ENCODE measurements around the gene CNGB1.
"Not testable (repeated sequence)": the region's sequence is repeated elsewhere in the genome, so short reads cannot be mapped to it uniquely, and the experiment has no call there.

Gene CNGB1

GRCh38 chr16:57996406-57997175 lies 25.7 kb upstream of the CNGB1 start:
- DNase-seq: no peak

- DNase-seq: no peak
Observed at GRCh38 chr16:57995721-57996405, 24.9 kb upstream of the CNGB1 start.

DNA sequence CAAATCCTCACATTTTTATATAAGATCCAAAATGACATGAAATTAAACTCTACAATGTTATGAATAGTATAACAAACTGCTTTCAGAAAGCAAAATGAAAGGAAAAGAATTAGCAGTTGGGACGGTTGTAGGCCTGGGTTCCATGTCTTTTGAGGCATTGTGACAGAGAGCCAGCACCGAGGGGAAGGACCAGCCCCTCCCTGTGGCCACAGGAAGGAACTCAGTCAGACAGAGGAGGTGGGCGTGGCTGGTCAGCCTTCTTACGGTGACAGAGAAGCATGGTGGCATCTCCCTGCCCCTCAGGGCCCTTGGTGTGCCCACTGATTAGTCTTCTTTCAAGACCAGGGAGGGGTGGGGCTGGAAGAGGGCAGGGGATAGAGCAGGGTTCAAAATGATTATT lies 23.9 kb upstream of the CNGB1 start:
- no peak for DNase-seq

DNA sequence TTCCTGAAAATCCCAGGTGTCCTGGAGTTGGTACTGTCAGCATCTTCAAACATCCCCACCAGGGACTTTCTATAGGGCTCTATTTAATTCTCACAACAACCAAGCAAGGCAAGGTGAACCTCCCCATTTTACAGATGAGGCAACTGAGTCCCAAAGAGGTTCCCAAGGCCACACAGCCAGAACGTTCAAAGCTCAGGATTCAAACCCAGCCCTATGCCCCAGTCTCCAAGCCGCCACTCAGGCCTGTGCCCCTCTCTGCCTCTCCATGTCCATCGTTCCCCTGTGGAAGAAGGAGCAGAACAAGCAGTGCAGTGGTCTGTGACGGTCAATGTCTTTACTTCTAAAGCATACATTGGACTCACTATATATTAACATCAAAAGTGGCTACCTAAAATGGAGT lies 23.4 kb upstream of the CNGB1 start:
- no peak for DNase-seq

GRCh38 chr16:57993897-57994296 lies 23.0 kb upstream of the CNGB1 start:
- DNase-seq: no peak

- DNase-seq: no peak
Observed at GRCh38 chr16:57993438-57993837, 22.5 kb upstream of the CNGB1 start.

DNA sequence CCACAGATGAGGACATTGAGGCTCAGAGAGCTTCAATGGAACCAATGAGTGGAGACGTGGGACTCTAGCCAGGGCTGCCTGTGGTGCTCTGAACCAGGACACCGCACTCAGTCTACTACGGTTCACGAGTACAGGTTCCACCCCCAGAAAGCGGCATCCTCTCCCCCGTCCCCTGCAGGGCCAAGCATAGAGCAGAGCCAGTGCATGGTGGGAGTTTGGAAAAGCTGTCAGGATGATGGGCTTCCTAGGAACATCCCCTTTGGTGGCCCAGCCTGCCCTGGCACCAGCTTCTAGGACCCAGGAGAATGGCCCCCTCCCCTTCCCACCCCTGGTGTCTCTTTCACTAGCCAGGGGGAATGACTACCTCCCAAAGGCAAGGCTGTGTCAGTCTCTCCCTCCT lies 21.2 kb upstream of the CNGB1 start:
- DNase-seq: no peak

DNA sequence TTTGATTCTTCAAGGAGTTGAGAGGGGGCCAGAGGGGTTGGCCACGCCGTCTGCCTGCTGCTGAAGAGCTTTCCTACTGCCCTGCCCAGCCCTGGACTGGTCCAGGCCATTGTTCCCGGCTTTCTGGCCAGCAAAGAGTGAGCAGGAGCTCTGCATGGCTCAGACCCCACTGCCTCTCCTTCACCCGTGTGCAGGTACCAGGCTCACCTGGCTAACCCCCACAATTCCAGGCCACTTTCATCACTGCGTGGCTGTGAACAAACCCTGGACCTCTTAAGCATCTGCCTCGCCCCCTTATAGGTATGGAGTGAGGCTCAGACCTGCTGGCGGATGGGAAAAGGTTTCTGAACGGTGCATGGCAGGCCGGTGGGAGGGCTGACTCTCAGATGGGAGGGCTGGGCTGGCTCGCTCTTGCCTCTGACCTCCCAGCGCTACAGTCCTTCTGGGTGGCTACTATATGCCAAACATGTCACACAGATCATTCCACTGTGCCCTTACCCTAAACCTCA lies 20.7 kb upstream of the CNGB1 start:
- no peak for DNase-seq

DNA sequence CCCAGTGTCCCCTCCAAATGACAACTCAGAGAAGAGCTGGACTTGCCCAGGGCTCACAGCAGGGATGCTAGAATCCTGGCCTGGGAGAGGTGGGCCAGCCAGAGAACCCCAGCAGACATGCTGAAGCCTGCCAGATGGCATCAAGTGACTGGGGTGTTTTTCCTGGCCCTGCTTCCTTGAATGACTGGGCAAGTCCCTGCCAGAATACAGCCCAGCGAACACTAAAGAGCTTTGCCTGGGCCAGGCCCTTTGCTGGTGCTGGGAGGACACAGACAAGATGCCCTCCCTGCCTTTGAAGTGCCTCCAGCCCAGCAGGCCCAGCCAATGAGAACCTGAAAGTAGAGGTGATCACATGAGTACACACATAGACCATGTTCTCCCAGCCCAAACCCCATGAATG lies 18.0 kb upstream of the CNGB1 start:
- DNase-seq: no peak

- DNase-seq: no peak
Observed at GRCh38 chr16:57987441-57988177, 16.7 kb upstream of the CNGB1 start.

- DNase-seq: no peak
Observed at GRCh38 chr16:57986196-57986595, 15.3 kb upstream of the CNGB1 start.

GRCh38 chr16:57985204-57986181 lies 14.6 kb upstream of the CNGB1 start:
- no peak for DNase-seq

DNA sequence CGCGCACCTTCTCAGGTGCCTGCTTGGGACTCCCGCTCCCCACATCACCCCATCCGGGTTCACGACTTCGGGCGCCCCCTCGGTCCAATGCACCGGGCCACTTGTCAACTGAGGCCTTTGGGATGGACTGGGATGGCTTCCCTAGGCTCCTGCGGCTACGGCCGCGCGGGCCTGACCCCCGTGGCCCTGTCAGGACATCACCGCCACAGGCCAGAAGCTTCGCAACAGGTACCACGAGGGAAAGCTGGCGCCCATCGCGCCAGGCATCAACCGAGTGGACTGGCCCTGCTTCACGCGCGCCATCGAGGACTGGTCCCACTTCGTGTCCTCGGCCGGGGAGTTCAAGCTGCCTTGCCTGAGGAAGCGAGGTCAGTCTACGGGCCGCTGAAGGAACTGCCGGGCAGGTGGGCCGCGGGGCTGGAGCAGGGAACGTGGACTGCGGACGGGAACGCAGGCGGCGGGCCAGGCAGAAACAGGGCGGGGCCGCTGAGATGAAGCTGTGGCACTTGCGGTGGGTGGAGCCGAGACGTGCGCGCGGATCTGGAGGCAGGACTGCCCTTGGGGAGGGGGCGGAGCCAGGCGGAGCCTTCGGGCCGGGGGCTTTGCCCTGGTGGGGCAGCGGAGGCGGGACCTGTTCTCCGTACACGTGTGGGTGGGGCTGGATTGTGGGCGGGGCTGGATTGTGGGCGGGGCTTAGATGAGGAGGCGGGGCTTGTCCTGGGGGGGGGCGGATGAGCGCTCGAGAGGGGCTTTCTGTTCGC lies 13.7 kb upstream of the CNGB1 start:
- peak; percentile 74 for DNase-seq

- DNase-seq: no peak
Observed at GRCh38 chr16:57982385-57982784, 11.5 kb upstream of the CNGB1 start.

DNA sequence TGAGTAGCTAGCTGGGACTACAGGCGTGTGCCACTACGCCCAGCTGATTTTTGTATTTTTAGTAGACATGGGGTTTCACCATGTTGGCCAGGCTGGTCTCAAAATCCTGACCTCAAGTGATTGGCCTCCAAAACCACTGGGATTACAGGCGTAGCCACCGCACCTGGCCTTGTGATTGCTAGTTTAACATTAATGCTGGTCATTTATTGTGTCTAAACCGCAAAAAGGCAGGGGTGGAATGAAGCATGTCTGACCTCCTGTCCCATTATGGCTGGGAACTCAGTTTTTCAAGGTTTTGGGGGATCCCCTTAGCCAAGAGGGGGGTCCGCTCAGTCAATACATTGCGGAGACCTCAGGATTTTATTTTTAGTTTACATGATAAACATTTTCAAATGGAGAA lies 10.7 kb upstream of the CNGB1 start:
- DNase-seq: no peak

- no peak for DNase-seq
Observed at GRCh38 chr16:57979006-57979585, 8.2 kb upstream of the CNGB1 start.

- not testable (repeated sequence) for DNase-seq
Observed at GRCh38 chr16:57978070-57978465, 7.1 kb upstream of the CNGB1 start.

- no peak for DNase-seq
Observed at GRCh38 chr16:57977418-57978069, 6.6 kb upstream of the CNGB1 start.

DNA sequence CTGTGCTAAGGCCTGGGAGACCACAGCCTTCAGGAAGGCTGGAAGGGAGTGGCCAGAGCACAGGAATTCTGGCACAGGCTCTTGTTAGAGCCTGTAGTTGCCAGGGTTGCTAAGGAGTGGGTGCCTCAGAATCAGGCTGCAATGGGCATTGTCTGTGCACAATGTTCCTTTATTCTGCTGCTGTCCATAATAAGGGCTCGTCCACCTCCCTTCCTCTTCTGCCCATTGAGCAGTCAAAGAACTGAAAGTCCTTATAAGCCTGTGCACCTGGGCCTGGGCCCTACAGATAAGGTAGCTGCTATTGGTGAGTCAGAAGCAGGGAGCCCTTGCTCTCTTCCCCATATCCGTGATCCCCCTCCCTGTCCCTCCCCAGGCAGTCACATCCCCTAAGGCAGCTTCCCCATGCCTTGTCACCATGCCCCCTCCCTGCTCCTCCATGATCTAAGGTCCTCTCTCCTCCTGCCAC lies 5.4 kb upstream of the CNGB1 start:
- no peak for DNase-seq

DNA sequence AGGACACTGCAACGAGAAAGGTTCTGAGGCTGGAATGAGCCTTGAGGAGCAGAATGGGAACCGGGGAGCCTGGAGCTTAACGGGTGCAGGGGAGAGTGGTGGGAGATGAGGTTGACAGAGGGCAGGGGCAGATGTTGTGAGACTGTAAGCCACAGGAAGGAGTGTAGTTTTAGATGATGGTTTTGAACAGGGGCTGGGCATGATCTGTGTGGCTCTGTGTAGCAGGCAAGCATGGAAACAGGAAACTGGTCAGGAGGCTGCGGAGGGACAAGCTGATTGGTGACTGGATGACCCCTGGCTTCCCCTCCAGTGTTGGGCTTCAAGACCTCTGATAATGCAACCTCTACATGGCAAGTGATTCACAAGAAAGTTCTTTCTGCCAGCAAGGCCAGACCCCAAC lies 1.4 kb upstream of the CNGB1 start:
- DNase-seq: no peak

DNA sequence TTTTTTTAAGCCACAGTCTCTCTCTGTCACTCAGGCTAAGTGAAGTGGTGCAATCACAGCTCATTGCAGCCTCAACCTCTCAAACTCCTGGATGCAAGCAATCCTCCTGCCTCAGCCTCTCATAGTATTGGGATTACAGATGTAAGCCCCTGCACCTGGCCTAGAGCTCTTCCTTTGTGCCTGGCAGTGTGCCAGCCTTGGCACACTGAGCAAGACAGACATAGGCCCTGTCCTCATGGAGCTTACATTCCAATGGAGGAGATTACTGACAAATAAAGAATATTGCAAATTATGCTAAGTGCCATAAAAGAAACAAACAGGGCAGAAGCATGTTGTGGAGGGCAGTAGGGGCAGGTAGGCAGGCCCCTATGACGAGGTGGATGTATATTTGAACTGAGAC lies 920 bp upstream of the CNGB1 start:
- no peak for DNase-seq
